IMR-90 (cell line): ENCODE measurements around the gene GRAMD2A.

Experiments used
- CHD1 ChIP-seq: IDR thresholded peaks from 2 replicates; pipeline ENCODE4 v1.6.1; 2012; ENCODE audit warnings: low read depth, low read length, improper control_type of control experiment
- FOS ChIP-seq: fragments of 150-350 bp; IDR thresholded peaks from 2 replicates; pipeline ENCODE4 v1.6.1; 2016; ENCODE audit warnings: low read depth, low read length
- MAFK ChIP-seq: IDR thresholded peaks from 2 replicates; pipeline ENCODE4 v1.6.1; 2012; ENCODE audit warnings: low read depth, low read length, improper control_type of control experiment
- MAZ ChIP-seq: IDR thresholded peaks from 2 replicates; pipeline ENCODE4 v1.6.1; 2012; ENCODE audit warnings: low read depth, mild to moderate bottlenecking, low read length, improper control_type of control experiment, moderate library complexity, borderline replicate concordance
- MXI1 ChIP-seq: IDR thresholded peaks from 2 replicates; pipeline ENCODE4 v1.6.1; 2012; ENCODE audit warnings: low read depth, mild to moderate bottlenecking, low read length, moderate library complexity, borderline replicate concordance
- NFE2L2 ChIP-seq: fragments of 150-350 bp; IDR thresholded peaks from 2 replicates; pipeline ENCODE4 v1.6.1; 2016; ENCODE audit warnings: low read depth, mild to moderate bottlenecking, low read length
- POLR2A ChIP-seq: IDR thresholded peaks from 2 replicates; pipeline ENCODE4 v1.6.1; 2012; ENCODE audit warnings: mild to moderate bottlenecking, low read depth, low read length
- RCOR1 ChIP-seq: IDR thresholded peaks from 2 replicates; pipeline ENCODE4 v1.6.1; 2012; ENCODE audit warnings: mild to moderate bottlenecking, low read length, improper control_type of control experiment; ENCODE audit not compliant: insufficient replicate concordance
- RFX5 ChIP-seq: IDR thresholded peaks from 2 replicates; pipeline ENCODE4 v1.8.0; 2012; ENCODE audit warnings: low read depth, mild to moderate bottlenecking, low read length, moderate library complexity
- SMC3 ChIP-seq: fragments of 150-350 bp; IDR thresholded peaks from 2 replicates; pipeline ENCODE4 v1.6.1; 2016; ENCODE audit warnings: low read depth, mild to moderate bottlenecking, antibody characterized with exemption, low read length, moderate library complexity
- TF ChIP-seq, protein P1 (sequence below): conservative IDR thresholded peaks from 2 replicates; pipeline ENCODE4 v1.5.1; 2012; ENCODE audit warnings: mild to moderate bottlenecking, low read depth, low read length, improper control_type of control experiment
- TF ChIP-seq, protein P2 (sequence below): fragments of 150-350 bp; IDR thresholded peaks from 2 replicates; pipeline ENCODE4 v1.6.1; 2017; ENCODE audit warnings: mild to moderate bottlenecking, antibody characterized with exemption, low read length, low read depth
- TF ChIP-seq, protein P3 (sequence below): fragments of 150-350 bp; IDR thresholded peaks from 2 replicates; pipeline ENCODE4 v1.6.1; 2016; ENCODE audit warnings: low read depth, mild to moderate bottlenecking, low read length, moderate library complexity, borderline replicate concordance

DNA sequence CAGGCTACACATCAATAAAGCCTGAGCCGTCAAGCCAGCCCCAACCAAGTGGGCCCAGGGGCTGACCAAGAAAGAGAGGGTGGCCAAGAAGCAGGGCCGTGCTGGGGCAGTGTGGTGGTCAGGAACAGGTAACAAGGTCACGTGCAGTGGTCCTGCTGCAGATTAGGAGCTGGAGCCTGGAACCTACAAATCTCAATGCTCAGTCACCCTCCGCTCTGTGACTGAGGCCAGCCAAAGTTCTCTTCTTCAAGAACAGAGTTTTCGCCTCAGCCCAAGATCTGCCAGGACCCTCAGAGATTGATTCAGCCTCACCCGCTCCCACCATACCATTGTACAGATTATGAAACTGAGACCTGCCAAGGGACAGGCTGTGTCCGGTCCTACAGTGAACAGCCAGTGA is 26.9 kb downstream of the GRAMD2A start:
- TF ChIP-seq, protein P1, sequence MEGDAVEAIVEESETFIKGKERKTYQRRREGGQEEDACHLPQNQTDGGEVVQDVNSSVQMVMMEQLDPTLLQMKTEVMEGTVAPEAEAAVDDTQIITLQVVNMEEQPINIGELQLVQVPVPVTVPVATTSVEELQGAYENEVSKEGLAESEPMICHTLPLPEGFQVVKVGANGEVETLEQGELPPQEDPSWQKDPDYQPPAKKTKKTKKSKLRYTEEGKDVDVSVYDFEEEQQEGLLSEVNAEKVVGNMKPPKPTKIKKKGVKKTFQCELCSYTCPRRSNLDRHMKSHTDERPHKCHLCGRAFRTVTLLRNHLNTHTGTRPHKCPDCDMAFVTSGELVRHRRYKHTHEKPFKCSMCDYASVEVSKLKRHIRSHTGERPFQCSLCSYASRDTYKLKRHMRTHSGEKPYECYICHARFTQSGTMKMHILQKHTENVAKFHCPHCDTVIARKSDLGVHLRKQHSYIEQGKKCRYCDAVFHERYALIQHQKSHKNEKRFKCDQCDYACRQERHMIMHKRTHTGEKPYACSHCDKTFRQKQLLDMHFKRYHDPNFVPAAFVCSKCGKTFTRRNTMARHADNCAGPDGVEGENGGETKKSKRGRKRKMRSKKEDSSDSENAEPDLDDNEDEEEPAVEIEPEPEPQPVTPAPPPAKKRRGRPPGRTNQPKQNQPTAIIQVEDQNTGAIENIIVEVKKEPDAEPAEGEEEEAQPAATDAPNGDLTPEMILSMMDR: no peak
- TF ChIP-seq SMC3 (no peak), MXI1 (no peak), POLR2A (no peak), MAZ (no peak), FOS (no peak), RFX5 (no peak), NFE2L2 (no peak), MAFK (no peak), RCOR1 (no peak), CHD1 (no peak)
- TF ChIP-seq, protein P2, sequence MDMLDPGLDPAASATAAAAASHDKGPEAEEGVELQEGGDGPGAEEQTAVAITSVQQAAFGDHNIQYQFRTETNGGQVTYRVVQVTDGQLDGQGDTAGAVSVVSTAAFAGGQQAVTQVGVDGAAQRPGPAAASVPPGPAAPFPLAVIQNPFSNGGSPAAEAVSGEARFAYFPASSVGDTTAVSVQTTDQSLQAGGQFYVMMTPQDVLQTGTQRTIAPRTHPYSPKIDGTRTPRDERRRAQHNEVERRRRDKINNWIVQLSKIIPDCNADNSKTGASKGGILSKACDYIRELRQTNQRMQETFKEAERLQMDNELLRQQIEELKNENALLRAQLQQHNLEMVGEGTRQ: no peak
- TF ChIP-seq, protein P3, sequence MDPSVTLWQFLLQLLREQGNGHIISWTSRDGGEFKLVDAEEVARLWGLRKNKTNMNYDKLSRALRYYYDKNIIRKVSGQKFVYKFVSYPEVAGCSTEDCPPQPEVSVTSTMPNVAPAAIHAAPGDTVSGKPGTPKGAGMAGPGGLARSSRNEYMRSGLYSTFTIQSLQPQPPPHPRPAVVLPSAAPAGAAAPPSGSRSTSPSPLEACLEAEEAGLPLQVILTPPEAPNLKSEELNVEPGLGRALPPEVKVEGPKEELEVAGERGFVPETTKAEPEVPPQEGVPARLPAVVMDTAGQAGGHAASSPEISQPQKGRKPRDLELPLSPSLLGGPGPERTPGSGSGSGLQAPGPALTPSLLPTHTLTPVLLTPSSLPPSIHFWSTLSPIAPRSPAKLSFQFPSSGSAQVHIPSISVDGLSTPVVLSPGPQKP: no peak
